HuH-7 (cell line): Measurements from ENCODE around the gene CEACAM5.
"Not testable (repeated sequence)": the region's sequence is repeated elsewhere in the genome, so short reads cannot be mapped to it uniquely, and the experiment has no call there.

Source experiments
- DNase-seq: peaks from one replicate; pipeline ENCODE4 v3.0.0; 2011; ENCODE audit warnings: low spot score

Gene CEACAM5

DNA sequence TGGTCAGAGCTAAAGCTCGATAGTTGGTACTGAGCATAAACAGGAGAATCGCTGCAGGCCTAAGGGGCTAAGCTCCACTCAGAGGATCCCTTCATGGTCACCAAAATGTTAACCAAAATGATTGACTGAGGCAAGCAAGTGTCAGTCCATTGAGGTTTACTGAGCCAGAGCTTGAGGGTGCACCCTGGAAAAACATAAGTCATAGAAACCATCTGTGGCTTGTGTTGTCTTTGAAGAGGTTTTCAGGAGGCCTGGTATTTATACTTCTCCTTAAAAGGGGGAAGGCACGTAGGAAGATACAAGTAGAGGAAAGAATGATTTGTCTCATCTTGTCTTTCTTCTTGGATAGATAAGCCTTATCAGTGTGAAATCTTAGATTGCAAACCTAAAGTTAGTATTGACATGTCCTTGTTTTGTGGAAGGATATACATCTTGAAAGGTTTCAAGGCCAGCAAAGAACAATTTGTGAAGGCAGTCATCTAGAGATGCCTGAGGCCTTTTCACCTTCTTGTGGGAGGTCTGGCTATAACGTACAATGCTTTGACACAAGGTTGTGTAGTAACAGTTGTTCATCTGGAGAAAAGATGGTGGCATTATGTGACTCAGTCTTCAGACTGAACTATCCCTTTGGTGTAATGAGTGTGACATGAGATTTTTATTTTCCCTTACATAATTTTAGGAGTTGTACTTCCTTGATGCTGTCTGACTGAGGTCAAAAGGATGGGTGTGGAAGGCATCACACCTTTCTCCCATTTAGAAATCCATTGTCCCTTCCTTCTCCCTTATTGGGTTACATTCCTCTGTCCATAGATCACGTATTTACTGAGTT is 32.2 kb downstream of the CEACAM5 start:
- no peak for DNase-seq

DNA sequence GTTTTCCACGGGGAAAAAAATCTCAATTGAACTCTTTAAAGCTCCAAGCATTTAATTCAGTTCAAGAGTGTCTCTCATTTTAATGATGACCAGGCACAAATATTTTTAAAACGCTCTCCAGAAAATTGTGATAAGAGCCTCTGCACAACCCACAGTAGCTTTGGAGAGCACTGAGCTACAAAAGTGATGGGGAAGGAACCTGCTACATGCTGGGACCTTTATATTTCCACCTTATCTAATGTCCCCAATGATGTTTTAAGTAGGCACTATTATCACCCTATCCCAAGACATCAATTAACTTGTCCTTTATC is 32.8 kb downstream of the CEACAM5 start:
- DNase-seq: no peak

DNA sequence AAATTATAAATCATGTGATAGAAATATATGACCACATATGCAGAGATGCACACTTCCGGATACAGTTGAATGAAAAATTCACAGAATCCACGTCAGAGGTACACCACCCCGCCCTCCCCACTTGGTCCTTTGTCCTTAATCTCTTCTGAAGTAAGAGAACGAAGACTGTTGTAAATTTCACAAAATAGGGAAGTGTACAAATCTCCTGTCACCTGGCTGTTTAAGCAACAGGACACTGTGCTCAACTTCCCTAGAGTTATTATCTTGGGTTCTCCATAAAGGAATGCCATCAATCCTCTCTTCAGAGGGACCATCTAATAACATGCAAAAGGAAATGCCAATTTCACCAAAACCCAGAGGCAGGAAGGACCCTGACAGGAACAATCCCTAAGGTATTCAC is 36.4 kb downstream of the CEACAM5 start:
- no peak for DNase-seq

DNA sequence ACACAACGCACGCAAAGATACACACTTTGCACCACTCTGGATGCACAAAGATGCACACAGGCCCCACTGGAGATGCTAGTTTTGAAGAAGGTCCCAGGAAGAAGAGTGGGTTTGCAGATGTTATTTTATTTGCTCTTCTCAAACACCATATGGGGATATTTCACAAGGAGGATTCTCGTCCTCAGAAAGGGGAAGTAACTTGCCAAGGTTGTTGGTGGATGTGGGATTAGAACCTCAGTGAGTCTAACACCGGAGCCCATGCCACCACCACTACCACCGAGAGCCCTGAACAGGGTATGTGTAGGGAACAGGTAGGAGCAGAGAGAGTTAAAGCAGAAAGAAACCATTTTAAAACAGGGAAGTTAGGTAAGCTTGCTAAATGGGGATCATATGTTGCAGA is 37.3 kb downstream of the CEACAM5 start:
- no peak for DNase-seq

DNA sequence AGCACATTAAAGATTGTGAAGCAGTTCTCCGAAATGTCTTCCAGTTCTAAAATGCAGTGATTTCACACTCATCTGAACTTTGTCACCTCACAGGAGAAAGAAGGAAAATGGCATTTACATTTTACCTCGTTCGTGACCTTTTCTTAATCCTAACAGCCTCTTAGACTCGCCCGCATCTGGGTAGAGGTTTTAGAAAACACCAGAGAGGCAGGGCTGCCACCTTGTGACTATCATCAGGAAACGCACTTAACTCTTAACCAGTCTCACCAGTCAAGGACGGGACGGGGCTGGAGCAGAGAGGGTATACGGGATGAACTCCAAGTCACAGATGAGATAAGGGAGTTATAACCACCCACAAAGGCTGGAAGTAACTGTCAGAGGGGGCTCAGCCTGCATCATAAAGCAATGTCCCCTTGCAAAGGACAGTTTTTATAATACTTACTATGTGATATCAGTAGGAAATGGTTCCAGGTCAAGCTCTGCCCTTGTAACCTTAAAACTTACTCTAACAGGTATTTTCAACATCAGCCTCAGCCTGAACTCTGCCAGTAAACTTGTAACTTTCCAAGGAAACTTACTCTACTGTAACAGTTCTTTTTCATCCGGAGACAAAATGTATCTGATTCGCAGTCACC is 38.3 kb downstream of the CEACAM5 start:
- DNase-seq: peak; percentile 68

DNA sequence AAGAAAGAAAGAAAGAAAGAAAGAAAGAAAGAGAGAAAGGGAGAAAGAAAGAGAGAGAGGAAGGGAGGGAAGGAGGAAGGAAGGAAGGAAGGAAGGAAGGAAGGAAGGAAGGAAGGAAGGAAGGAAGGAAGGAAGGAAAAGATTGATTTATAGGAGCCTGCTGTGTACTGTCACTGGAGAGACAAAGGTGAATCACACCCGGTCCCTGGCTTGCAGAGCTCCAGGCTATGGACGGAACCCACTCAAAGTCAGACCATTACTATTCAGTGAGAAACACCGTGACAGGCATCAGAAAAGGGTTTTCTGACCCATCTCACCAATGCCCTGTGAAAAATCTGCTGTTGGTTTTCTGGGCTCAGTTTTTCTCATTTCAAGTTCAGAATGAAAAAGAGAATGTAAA is 39.6 kb downstream of the CEACAM5 start:
- DNase-seq: no peak

DNA sequence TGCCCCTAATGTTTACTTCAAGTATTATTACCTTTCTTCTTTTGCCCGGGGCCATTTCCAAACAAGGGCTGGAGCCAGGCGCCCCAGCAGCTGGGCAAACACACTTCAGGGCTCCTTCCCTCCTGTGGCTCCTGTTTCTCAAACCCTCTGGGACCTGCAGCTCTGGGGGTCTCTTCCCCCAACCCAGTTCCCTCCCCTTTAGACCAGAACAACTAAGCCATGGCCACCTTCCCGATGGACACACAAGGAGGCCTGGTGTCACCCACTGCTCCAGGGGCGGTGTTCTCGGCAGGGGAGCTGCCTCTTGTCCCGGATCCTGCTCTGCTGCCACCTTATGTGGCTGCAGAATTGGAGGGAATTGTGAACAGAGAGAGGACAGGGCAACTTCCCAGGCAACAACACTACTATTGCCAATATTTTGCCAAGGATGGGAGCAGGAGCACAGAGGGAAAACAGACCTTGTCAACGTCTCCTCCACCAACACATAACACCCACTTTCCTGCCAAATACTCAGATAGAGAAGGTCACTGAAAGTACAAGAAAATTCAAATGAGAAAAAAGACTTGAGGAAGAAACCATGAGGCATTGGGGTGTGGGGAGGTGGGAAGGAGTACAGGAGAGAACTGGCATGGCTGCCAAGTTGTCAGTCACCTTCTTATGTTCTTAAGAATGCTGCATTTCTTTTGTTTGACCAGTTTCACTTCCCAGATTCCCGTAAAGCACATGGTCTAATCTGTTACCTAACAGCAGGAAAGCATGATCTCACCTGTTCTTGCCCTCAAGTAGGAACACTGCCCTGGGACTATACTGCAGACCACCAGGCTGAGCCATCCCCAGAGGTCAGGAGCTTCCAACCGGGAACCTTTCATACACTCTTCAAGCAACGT is 42.1 kb downstream of the CEACAM5 start:
- DNase-seq: not testable (repeated sequence)

DNA sequence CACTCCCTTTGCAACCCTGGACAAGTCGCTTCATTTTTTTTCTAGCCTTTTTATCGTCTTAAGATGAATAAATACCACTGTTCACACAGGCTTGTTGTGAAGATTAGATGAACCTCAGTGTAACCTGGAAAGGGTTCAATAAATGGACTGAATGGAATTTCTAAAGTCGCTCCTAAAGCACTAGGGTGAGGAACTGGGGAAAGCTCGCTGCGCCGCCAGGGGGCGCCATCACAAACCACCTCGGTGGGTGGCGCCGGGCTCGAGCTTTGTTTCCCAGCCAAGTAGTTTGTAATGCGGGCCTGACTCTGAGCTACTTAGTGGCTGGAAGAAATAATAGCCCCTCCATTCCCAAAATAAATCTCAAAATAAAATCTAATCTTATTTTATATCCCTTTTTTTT is 44.7 kb downstream of the CEACAM5 start:
- peak; percentile 58 for DNase-seq

DNA sequence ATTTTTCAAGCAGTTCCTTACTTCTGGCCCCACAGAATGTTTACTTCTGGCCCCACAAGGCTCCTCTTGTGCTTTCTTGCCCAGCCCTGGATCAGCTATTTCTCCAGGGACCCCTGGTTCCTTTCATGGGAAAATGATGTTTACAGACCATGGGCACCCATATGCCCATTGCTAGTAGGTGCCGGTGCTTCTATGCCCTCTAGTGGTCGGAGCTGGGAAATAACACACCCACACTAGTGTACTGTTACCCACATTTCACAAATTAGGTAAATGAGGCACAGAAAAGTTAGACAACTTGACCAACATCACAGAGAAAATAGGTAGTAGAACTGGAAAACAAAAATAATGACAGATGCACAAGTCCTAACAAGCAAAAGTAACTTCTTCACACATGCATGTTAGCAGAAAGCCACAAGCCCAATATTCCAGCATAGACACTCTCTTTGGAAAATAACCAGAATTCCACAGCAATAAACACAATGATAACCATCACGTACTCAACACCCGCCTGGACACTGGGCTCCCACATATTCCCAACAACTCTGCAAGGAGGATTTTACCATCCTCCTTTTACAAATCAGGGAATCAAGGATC is 45.6 kb downstream of the CEACAM5 start:
- no peak for DNase-seq

DNA sequence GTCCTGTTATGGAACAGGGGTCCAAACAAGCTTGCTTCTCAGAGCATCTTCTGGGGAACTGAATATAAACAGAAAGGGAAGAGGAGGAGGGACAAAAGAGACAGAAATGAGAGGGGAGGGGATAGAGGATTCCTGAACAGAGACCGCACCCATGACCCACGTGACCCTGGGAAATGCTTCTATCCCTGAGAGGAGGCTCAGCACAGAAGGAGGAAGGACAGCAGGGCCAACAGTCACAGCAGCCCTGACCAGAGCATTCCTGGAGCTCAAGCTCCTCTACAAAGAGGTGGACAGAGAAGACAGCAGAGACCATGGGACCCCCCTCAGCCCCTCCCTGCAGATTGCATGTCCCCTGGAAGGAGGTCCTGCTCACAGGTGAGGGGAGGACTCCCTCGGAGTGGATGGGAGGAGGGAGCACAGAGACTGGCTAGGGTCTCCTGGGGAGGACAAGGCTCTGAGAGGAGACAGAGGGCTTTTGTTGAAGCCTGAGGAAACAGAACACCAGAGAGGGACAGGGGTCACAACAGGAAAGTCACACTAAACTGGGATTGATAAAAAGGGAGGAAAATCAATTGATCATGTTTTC is 47.0 kb downstream of the CEACAM5 start, which contains the start of gene CEACAM6:
TSS of gene CEACAM6 (plus strand) at position 203 of the 586 bp plus-strand sequence. CDS start at position 312, 109 bp downstream.
- DNase-seq: no peak

DNA sequence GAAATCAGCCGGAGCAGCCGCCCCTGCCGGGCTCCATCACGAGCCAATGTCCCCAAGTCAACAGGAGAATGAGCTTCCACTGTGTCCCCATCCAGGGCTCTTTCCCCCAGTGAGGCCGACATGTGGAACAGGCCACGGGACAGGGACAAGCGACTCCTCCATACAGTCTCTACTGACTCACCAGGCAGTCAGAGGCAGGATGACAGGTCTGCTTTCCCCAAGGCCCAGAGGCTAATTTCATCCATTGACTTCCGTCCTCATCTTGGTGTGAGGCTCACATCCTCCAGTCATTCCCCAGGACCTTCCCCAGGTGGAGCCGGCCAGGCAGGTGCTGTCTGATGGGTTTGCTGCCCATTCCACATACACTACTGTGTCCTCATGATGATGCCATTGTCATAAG is 50.4 kb downstream of the CEACAM5 start:
- no peak for DNase-seq

DNA sequence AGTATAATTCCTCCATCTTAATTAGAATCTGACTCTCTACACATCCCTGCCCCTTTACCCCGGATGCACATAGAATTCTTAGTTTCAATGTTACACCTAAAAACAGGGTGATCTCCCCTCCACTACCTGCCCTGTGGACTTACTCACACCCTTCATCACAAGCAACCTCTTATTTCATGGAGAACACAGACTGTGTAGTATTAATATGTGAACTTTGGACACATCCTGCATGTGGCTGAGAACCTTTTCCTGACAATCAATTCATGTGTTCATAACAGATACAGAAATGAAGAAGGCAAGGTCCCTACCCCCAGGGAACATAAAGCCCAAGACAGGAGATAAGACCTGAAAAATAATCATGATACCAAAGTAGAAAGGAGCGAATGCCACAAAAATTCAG is 58.7 kb downstream of the CEACAM5 start:
- DNase-seq: no peak

DNA sequence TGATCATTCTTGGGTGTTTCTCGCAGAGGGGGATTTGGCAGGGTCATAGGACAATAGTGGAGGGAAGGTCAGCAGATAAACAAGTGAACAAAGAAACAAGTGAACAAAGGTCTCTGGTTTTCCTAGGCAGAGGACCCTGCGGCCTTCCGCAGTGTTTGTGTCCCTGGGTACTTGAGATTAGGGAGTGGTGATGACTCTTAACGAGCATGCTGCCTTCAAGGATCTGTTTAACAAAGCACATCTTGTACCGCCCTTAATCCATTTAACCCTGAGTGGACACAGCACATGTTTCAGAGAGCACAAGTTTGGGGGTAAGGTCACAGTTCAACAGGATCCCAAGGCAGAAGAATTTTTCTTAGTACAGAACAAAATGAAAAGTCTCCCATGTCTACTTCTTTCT is 59.7 kb downstream of the CEACAM5 start:
- DNase-seq: not testable (repeated sequence)

DNA sequence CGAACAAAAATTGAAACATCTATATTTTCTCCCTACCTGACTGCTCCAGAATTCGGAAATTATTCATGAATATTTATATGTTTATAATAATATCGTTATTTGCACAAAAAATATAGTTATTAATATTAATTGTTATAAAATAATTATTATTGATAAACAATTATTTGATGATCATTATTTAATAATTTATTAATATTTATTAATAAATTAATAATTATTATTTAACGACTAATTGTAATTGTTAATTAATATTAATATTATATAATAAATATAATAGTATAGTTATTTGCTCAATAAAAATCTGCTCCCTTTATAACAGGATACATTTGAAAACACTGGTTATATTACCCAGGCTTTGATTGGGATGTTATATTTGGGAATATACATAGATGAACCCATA is 61.2 kb downstream of the CEACAM5 start:
- no peak for DNase-seq

DNA sequence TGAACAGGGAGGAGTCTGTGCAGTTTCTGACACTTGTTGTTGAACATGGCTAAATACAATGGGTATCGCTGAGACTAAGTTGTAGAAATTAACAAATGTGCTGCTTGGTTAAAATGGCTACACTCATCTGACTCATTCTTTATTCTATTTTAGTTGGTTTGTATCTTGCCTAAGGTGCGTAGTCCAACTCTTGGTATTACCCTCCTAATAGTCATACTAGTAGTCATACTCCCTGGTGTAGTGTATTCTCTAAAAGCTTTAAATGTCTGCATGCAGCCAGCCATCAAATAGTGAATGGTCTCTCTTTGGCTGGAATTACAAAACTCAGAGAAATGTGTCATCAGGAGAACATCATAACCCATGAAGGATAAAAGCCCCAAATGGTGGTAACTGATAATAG is 63.0 kb downstream of the CEACAM5 start:
- no peak for DNase-seq

DNA sequence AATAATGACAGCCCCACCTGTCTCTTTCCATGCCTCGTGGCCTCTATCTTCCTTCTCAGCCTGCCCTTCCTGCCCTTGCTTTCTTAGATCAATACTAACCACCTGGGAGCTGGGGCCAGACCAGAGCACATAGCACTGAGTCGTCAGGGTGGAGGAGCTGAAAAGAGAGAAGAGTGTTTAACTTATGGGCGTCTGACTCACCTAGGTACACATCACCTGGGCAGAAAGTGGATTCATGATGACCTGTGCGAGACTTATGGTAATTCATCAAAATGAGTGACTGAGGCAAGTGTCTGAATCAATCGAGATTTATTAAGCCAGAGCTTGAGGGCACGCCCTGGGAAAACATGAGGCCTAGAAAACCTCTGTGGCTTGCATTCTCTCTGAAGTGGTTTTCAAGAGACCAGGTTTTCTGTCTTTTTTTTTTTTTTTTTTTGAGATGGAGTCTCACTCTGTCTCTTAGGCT is 66.1 kb downstream of the CEACAM5 start:
- no peak for DNase-seq

DNA sequence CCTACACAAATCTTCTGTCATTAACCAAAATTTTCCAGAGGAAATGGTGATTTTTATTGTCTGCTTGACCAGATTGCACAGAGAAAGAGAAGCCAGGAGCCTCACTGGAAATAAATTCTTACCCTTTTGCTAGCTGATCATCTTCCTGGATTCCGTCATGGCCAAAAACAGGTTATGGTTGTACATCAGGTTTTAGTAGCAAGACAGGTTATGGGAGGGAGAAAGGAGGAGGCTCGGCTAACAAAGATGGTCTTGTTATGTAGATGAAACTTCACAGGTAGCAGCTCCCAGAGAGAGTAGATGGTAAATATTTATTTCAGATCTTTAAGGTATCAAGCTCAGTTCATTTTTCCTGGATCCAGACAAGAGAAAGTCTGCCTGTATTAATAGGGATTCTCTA is 68.3 kb downstream of the CEACAM5 start:
- no peak for DNase-seq
